ENCODE results near the gene LSG1.

The LSG1 gene

GRCh38 chr3:194686414-194686815 is 14.4 kb upstream of the LSG1 start:
- H3K4me1 ChIP-seq (ENCODE audit: low read length): peaks cover 29% of the 10 kb centered on the region
- H3K27ac ChIP-seq (ENCODE audit: low read length): no peak overlapping the region
- peak overlapping the region; percentile 37; the same call in 1 of the 2 replicates for H3K9ac ChIP-seq (ENCODE audit: low read length)
- no peaks in the 10 kb centered on the region for H3K79me2 ChIP-seq (ENCODE audit: low read length)
- peak overlapping the region; percentile 99 for H3K4me2 ChIP-seq (ENCODE audit: low read depth, low read length)
- H2AFZ ChIP-seq (ENCODE audit: low read length): peak overlapping the region; percentile 55
- no peaks in the 10 kb centered on the region for H3K9me3 ChIP-seq (replicated peaks; ENCODE audit: insufficient read depth, low read length)
- DNase-seq: no peak
- TF ChIP-seq EZH2phosphoT487 (IDR thresholded peaks at IDR 0.05; ENCODE audit: low read length) (no peak), EZH2 (optimal IDR thresholded peaks at IDR 0.05; ENCODE audit: low read depth, low read length) (no peak), CTCF (IDR thresholded peaks at IDR 0.05; ENCODE audit: low read length) (no peak)
- no peaks in the 10 kb centered on the region for H3K9me2 ChIP-seq (replicated peaks; ENCODE audit: insufficient read depth, low read length)
- peaks cover 3% of the 10 kb centered on the region; the same call in 1 of the 2 replicates for H3F3A ChIP-seq (ENCODE audit: insufficient read depth, low read length)
- H3K36me3 ChIP-seq (replicated peaks; ENCODE audit: insufficient read depth, low read length): no peaks in the 10 kb centered on the region
- peak overlapping the region; percentile 62 for H3K4me3 ChIP-seq (ENCODE audit: low read length)
- H3K27me3 ChIP-seq (replicated peaks; ENCODE audit: insufficient read depth, low read length): peaks cover 10% of the 10 kb centered on the region; the same call in 1 of the 2 replicates
- no peaks in the 10 kb centered on the region for H4K20me1 ChIP-seq (ENCODE audit: insufficient read depth, low read length)

- H2AFZ ChIP-seq (ENCODE audit: low read length): peak within 1 kb of the TSS; percentile 55
- peak; percentile 95 for DNase-seq
- H3K9me3 ChIP-seq (replicated peaks; ENCODE audit: insufficient read depth, low read length): no peaks in the 10 kb centered on the region
- peak within 1 kb of the TSS; percentile 62 for H3K4me3 ChIP-seq (ENCODE audit: low read length)
- H3F3A ChIP-seq (ENCODE audit: insufficient read depth, low read length): peaks cover 3% of the 10 kb centered on the region; the same call in 1 of the 2 replicates
- peak within 1 kb of the TSS; percentile 37; the same call in 1 of the 2 replicates for H3K9ac ChIP-seq (ENCODE audit: low read length)
- H3K4me2 ChIP-seq (ENCODE audit: low read depth, low read length): peak within 1 kb of the TSS; percentile 99
- H3K4me1 ChIP-seq (ENCODE audit: low read length): peaks cover 29% of the 10 kb centered on the region
- no peaks in the 10 kb centered on the region for H3K79me2 ChIP-seq (ENCODE audit: low read length)
- no peaks in the 10 kb centered on the region for H4K20me1 ChIP-seq (ENCODE audit: insufficient read depth, low read length)
- H3K27ac ChIP-seq (ENCODE audit: low read length): peak within 1 kb of the TSS; percentile 13; the same call in 1 of the 2 replicates
- TF ChIP-seq CTCF (IDR thresholded peaks at IDR 0.05; ENCODE audit: low read length) (peak; percentile 28), EZH2 (optimal IDR thresholded peaks at IDR 0.05; ENCODE audit: low read depth, low read length) (no peak), EZH2phosphoT487 (IDR thresholded peaks at IDR 0.05; ENCODE audit: low read length) (no peak)
- no peaks in the 10 kb centered on the region for H3K9me2 ChIP-seq (replicated peaks; ENCODE audit: insufficient read depth, low read length)
- H3K27me3 ChIP-seq (replicated peaks; ENCODE audit: insufficient read depth, low read length): peaks cover 10% of the 10 kb centered on the region; the same call in 1 of the 2 replicates
- H3K36me3 ChIP-seq (replicated peaks; ENCODE audit: insufficient read depth, low read length): no peaks in the 10 kb centered on the region
These were observed 13.9 kb upstream of the LSG1 start, which contains the start of gene FAM43A for GRCh38 chr3:194685718-194686413. FAM43A (plus strand) TSS chr3:194685883; CDS start chr3:194686827, 944 bp downstream.

- Histone ChIP-seq H3K9me2 (replicated peaks; ENCODE audit: insufficient read depth, low read length) (no peaks in the 10 kb centered on the region), H3K4me1 (ENCODE audit: low read length) (peaks cover 29% of the 10 kb centered on the region), H4K20me1 (ENCODE audit: insufficient read depth, low read length) (no peaks in the 10 kb centered on the region), H2AFZ (ENCODE audit: low read length) (peak overlapping the region; percentile 55; the same call in 1 of the 2 replicates), H3K9me3 (replicated peaks; ENCODE audit: insufficient read depth, low read length) (no peaks in the 10 kb centered on the region), H3F3A (ENCODE audit: insufficient read depth, low read length) (peaks cover 3% of the 10 kb centered on the region; the same call in 1 of the 2 replicates), H3K79me2 (ENCODE audit: low read length) (no peaks in the 10 kb centered on the region), H3K27ac (ENCODE audit: low read length) (peak overlapping the region; percentile 13; the same call in 1 of the 2 replicates), H3K4me2 (ENCODE audit: low read depth, low read length) (peak overlapping the region; percentile 99), H3K4me3 (ENCODE audit: low read length) (peak overlapping the region; percentile 62), H3K9ac (ENCODE audit: low read length) (peak overlapping the region; percentile 37; the same call in 1 of the 2 replicates), H3K27me3 (replicated peaks; ENCODE audit: insufficient read depth, low read length) (peaks cover 10% of the 10 kb centered on the region; the same call in 1 of the 2 replicates), H3K36me3 (replicated peaks; ENCODE audit: insufficient read depth, low read length) (no peaks in the 10 kb centered on the region)
- DNase-seq: no peak
- TF ChIP-seq EZH2phosphoT487 (IDR thresholded peaks at IDR 0.05; ENCODE audit: low read length) (no peak), EZH2 (optimal IDR thresholded peaks at IDR 0.05; ENCODE audit: low read depth, low read length) (no peak), CTCF (IDR thresholded peaks at IDR 0.05; ENCODE audit: low read length) (no peak)
These were observed 13.2 kb upstream of the LSG1 start for GRCh38 chr3:194685065-194685717.

Measured in MM.1S (cell line).